ENCODE data around the gene PSTPIP2. TPM values are rescaled to one million over a fixed set of nuclear protein-coding genes. Genes with fewer than 3 reads are reported as not detected.
"Not testable (repeated sequence)": the region's sequence is repeated elsewhere in the genome, so short reads cannot be mapped to it uniquely, and the experiment has no call there.

PSTPIP2 gene
- total RNA-seq, 6 experiments from 2014 or later: 4.0 to 15.2 (median 8.6) TPM

DNA sequence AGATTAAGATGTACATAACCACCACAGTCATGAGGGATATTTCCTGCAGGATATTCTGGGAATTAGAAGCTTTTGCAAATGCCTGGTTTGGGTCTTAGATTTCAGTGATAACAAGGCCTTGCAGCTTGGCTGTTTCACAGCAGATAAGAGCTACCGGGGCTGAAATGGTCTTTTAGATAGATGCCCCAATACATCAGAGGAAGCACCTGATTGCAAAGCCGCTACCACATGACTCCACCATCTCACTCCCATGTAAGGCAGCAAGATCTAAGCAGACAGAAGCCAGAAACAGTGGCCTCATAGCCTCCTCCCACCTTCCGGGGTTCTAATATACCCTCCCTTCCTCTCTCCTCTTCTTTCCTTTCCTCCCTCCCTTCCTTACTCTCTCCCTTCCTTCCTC lies 73.8 kb downstream of the PSTPIP2 start:
- H3K27me3 ChIP-seq: no peaks in the 10 kb centered on the region
- intact Hi-C loops (cut with DNase I): no loop called here
- no peaks in the 10 kb centered on the region for H3K9me3 ChIP-seq
- H3K36me3 ChIP-seq: no peaks in the 10 kb centered on the region
- TF ChIP-seq POLR2A (IDR thresholded peaks at IDR 0.05): no peak
- TF ChIP-seq, protein P1, sequence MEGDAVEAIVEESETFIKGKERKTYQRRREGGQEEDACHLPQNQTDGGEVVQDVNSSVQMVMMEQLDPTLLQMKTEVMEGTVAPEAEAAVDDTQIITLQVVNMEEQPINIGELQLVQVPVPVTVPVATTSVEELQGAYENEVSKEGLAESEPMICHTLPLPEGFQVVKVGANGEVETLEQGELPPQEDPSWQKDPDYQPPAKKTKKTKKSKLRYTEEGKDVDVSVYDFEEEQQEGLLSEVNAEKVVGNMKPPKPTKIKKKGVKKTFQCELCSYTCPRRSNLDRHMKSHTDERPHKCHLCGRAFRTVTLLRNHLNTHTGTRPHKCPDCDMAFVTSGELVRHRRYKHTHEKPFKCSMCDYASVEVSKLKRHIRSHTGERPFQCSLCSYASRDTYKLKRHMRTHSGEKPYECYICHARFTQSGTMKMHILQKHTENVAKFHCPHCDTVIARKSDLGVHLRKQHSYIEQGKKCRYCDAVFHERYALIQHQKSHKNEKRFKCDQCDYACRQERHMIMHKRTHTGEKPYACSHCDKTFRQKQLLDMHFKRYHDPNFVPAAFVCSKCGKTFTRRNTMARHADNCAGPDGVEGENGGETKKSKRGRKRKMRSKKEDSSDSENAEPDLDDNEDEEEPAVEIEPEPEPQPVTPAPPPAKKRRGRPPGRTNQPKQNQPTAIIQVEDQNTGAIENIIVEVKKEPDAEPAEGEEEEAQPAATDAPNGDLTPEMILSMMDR (IDR thresholded peaks at IDR 0.05): no peak
- H3K4me3 ChIP-seq: no peak overlapping the region
- ATAC-seq: no peak
- no peak overlapping the region for H3K27ac ChIP-seq
- WGBS (ENCODE audit: insufficient coverage, low coverage, low lambda C conversion rate, missing lambda C conversion rate): 63% methylated on average over 3 of the region's 3 CpGs
- DNase-seq: no peak
- H3K4me1 ChIP-seq: no peaks in the 10 kb centered on the region

GRCh38 chr18:45997700-45998151 lies 74.3 kb downstream of the PSTPIP2 start:
- H3K9me3 ChIP-seq: no peaks in the 10 kb centered on the region
- H3K27me3 ChIP-seq: no peaks in the 10 kb centered on the region
- 54% methylated on average over 8 of the region's 8 CpGs for WGBS (ENCODE audit: insufficient coverage, low coverage, low lambda C conversion rate, missing lambda C conversion rate)
- H3K36me3 ChIP-seq: no peaks in the 10 kb centered on the region
- ATAC-seq (no peak), DNase-seq (no peak)
- TF ChIP-seq, protein P1 (IDR thresholded peaks at IDR 0.05): no peak
- TF ChIP-seq POLR2A (IDR thresholded peaks at IDR 0.05): no peak
- H3K4me1 ChIP-seq: no peaks in the 10 kb centered on the region
- H3K27ac ChIP-seq: no peak overlapping the region
- no peak overlapping the region for H3K4me3 ChIP-seq
- intact Hi-C loops (cut with DNase I): no loop called here

DNA sequence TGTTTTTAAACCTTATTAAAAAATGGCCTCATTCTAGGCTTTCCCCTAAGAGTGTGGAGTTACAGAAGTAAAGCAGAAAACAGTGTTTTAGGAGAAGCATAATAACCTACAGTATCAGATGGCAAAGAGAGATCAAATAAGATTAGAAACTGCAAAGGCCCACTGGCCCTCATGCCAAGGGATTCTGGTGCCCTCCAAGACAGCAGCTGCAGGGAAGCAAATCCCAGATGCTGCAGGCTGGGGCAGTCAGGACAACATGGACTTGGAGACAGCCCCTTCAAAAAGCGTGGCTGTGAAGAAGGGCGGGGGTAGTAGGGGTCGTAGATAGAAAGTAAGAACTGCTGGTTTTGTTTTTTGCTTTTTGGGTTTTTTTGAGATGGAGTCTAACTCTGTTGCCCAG lies 76.6 kb downstream of the PSTPIP2 start:
- Histone ChIP-seq H3K27me3 (no peaks in the 10 kb centered on the region), H3K36me3 (no peaks in the 10 kb centered on the region), H3K27ac (no peak overlapping the region), H3K4me3 (no peak overlapping the region), H3K9me3 (no peaks in the 10 kb centered on the region), H3K4me1 (no peaks in the 10 kb centered on the region)
- WGBS (ENCODE audit: insufficient coverage, low coverage, low lambda C conversion rate, missing lambda C conversion rate): no CpG with 5 or more reads among the region's 3 CpGs
- intact Hi-C loops (cut with DNase I): no loop called here
- no peak for DNase-seq
- ATAC-seq: no peak
- TF ChIP-seq, protein P1 (IDR thresholded peaks at IDR 0.05): no peak
- no peak for TF ChIP-seq POLR2A (IDR thresholded peaks at IDR 0.05)

GRCh38 chr18:45993438-45993837 lies 78.6 kb downstream of the PSTPIP2 start:
- intact Hi-C loops (cut with DNase I): no loop called here
- no peaks in the 10 kb centered on the region for H3K36me3 ChIP-seq
- WGBS (ENCODE audit: insufficient coverage, low coverage, low lambda C conversion rate, missing lambda C conversion rate): 88% methylated on average over 4 of the region's 4 CpGs

GRCh38 chr18:45992527-45992926 lies 79.5 kb downstream of the PSTPIP2 start:
- H3K27ac ChIP-seq; H3K9me3 ChIP-seq; intact Hi-C loops (cut with DNase I); H3K27me3 ChIP-seq; DNase-seq; ATAC-seq; H3K4me1 ChIP-seq; H3K36me3 ChIP-seq; H3K4me3 ChIP-seq: not testable (repeated sequence)
- 89% methylated on average over 6 of the region's 6 CpGs for WGBS (ENCODE audit: insufficient coverage, low coverage, low lambda C conversion rate, missing lambda C conversion rate)

More at GRCh38 chr18:45993438-45993837, 78.6 kb downstream of the PSTPIP2 start:
- H3K27ac ChIP-seq: no peak overlapping the region
- H3K27me3 ChIP-seq: no peaks in the 10 kb centered on the region
- H3K4me3 ChIP-seq: no peak overlapping the region
- TF ChIP-seq, protein P1 (IDR thresholded peaks at IDR 0.05): no peak
- no peak for TF ChIP-seq POLR2A (IDR thresholded peaks at IDR 0.05)
- H3K4me1 ChIP-seq: no peaks in the 10 kb centered on the region
- no peaks in the 10 kb centered on the region for H3K9me3 ChIP-seq
- DNase-seq (no peak), ATAC-seq (no peak)

Measured in right lobe of liver (tissue), 6 donors.